HG02870 (cell line): Measurements from ENCODE around the gene FAM181B.
A peak's percentile ranks its signal among the peaks of the same experiment; 100 is the strongest.

Experiments used
- ATAC-seq: cut with Tn5 transposase; IDR thresholded peaks from one replicate; pipeline ENCODE4 v1.9.1; 2021; ENCODE audit warnings: mild to moderate bottlenecking, moderate library complexity; ENCODE audit not compliant: unreplicated experiment

The FAM181B gene, protein sequence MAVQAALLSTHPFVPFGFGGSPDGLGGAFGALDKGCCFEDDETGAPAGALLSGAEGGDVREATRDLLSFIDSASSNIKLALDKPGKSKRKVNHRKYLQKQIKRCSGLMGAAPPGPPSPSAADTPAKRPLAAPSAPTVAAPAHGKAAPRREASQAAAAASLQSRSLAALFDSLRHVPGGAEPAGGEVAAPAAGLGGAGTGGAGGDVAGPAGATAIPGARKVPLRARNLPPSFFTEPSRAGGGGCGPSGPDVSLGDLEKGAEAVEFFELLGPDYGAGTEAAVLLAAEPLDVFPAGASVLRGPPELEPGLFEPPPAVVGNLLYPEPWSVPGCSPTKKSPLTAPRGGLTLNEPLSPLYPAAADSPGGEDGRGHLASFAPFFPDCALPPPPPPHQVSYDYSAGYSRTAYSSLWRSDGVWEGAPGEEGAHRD

DNA sequence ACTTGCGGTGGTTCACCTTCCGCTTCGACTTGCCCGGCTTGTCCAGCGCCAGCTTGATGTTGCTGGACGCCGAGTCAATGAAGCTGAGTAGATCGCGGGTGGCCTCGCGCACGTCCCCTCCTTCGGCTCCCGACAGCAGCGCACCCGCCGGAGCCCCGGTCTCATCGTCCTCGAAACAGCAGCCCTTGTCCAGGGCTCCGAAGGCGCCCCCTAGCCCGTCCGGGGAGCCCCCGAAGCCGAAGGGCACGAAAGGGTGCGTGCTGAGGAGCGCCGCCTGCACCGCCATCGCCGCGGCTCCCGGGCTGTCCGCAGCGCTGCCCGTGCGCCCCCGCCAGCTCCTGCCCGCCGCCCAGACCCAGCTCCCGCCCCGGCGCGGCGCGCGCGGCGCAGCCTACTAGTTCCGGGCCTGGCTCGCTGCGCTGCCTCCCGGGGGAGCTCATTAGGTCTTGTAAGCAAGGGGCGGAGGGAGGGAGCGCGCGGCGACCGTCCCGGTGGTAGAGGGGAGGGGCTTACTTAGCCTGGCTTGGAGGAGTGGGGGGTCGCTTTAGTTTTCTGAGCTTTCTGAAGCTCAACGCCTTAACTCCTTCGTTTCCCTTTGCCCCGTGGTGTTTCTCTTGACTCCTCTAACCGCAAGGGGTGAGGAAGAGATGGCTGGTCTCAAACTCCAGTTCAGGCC is at the start of gene FAM181B:
Gene FAM181B (minus strand): TSS at position 421 of the 676 bp plus-strand sequence. CDS start 135 bp downstream, at position 286.
- ATAC-seq, result no peak

DNA sequence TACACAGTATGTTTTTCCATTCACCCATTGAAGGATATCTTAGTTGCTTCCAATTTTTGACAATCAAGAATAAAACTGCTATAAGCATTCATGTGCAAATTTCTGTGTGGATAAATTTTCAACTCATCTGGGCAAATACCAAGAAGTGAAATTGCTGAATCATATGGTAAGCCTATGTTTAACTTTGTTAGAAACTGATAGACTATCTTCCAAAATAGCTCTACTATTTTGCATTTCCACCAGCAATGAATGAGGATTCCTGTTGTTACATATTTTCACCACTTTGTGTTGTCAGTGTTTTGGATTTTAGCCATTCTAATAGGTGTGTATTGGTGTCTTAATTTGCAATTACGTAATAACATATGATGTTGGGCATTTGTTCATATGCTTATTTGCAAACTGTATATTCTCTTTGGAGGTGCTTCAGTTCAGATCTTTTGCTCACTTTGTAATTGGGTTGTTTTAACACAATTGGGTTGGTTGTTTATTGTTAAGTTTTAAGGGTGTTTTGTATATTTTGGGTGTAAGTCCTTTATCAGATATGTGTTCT is 49.2 kb upstream of the FAM181B start:
- ATAC-seq, result no peak

DNA sequence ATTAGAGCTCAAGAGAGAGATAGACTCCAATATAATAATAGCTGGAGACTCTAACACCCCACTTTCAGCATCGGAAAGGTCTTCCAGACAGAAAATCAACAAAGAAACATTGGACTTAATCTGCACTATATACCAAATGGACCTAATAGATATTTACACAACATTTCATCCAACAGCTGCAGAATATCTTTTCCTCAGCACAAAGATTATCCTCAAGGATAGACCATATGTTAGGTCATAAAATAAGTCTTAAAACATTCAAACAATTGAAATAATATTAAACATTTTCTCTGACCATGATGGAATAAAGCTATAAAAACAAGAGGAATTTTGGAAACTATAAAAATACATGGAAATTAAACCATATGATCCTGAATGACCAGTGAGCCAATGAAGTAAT is 45.1 kb upstream of the FAM181B start:
- no peak for ATAC-seq

DNA sequence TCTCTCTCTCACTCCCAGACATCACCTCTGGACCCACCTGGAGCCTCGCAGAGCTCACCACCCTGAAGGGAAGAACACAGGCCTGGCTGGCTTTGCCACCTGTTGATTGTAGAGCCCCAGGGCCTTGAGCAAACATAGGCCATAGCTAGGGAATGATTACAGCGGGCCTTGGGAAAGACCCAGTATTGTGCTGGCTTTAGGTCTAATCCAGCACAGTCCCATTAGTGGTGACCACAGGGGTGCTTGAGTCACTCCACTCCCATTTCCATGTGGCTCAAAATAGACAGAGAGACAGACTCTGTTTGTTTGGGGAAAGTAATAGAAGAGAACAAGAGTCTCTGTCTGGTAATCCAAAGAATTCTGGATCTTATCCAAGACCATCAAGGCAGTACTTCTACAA is 42.7 kb upstream of the FAM181B start:
- ATAC-seq, result no peak

DNA sequence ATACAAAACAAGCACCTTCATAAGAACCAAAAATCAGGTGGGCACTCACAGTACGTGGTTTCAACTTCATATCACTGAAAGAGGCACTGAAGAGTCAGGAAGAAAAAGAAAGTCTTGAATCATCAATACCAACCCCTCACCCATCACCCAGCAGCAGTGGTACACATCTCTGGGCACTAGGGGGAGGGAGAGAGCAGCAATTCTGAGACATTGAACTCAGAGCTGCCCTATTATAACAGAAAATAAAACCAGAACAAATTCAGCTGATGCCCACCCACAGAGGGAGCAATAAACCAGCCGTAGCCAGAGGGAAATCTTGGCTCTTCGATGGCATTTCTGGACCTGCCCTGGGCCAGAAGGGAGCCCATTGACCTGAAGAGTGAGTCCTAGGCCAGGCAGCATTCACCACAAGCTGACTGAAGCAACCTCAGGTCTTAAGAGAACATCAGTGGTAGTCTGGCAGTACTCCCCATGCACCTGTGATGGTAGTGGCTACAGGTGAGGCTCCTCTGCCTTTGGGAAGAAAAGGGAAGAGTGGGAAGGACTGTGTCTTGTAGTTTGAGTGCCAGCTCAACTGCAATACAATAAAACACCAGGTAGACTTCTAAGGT is 42.2 kb upstream of the FAM181B start:
- ATAC-seq, result peak; percentile 94

DNA sequence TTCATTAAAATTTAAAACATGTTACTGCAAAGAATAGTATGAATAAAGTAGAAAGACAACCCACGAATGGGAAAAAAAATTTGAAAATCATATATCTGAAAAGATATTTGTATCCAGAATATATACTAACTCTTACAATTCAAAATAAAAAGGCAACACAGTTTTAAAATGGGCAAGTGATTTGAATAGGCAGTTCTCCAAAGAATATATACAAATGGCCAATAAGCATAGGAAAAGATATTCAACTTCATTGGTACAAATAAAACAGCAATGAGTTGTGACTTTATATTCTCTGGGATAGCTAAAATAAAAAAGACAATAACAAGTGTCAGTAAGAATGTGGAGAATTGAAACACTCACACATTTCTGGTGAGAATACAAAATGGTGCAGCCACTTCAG is 41.6 kb upstream of the FAM181B start:
- ATAC-seq, result no peak

DNA sequence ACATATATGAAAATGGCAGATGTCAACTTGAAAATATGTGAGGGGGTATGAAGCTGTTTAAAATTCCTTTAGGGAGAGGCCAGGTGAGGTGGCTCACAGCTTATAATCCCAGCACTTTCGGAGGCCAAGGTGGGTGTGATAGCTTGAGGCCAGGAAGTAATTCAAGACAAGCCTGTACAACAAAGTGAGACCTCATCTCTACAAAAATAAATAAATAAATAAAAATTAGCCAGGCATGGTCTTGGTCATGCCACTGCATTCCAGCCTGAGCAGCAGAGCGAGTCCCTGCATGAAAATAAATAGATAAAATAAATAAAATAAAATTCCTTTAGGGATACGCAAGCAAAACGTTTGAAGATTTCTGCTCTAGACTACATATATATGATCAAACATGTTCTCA is 38.1 kb upstream of the FAM181B start:
- ATAC-seq, result no peak

DNA sequence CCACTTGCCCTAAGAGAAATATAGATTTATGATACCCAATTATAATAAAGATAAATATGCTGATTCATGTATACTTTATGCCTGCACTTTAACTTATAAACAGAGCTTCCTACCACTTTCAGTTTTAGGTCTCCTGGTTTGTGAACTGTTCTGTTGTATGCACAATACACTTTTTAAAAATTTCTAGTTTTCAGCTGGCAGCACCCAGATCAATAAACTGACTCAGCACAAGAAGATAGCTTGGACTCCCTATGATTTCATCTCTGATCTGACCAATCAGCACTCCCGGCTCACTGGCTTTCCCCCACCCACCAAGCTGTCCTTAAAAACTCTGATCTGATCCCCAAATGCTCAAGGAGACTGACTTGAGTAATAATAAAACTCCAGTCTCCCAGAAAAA is 33.5 kb upstream of the FAM181B start:
- no peak for ATAC-seq

DNA sequence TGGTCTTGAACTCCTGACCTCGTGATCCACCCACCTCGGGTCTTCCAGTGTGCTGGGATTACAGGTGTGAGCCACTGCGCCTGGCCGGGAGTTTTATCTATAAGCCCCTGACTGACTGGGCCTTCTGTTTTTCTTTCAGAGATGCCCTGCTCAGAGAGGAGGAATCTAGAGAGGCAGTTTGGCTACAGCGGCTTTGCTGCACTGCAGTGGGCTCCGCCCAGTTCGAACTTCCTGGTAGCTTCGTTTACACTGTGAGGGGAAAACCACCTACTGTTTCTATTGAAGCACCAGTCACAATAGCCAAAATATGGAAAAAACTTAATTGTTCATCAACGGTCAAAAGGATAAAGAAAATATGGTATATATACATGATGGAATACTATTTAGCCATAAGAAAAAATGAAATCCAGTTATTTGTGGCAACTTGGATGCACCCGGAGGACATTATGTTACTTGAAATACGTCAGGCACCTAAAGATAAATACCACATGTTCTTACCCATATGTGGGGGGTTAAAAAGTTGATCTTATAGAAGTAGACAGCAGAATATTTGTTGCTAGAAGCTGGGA is 31.9 kb upstream of the FAM181B start:
- ATAC-seq, result no peak

DNA sequence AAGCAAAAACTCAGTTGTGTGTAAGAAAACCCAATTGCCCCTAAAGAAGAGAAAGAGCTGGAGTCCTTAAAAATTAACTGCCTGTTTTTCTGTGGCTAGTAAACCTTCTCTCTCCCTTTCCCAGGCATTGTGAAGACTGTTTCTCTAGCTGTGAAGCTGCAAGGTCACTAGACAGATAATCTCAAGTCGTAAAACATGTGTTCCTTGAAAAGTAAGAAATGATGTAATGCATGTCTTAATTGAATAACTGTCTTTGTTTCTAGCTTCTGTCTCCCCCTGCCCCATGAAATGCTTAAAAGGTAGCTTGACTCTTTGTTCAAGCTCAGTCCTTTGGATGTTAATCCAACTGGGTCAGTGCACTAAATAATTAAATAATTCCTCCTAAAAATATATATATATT is 29.5 kb upstream of the FAM181B start:
- ATAC-seq, result no peak

DNA sequence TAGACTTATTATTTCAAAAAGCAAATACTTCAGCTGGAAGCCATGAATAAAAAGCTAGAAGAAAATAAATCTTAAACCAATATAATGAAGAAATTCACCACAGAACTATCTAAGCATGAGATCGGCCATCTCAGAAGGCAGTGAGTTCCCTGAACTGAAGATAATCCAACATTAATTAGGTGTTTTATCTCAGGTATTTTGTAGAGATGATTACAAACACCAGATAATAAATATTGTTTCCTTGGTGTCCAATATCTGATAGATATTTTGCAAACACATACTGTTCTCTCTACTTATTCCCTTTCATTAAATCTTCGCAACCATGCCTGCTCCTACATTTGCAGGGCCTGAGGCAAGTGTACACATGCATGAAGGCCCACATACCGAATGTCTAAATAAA is 26.0 kb upstream of the FAM181B start:
- no peak for ATAC-seq

DNA sequence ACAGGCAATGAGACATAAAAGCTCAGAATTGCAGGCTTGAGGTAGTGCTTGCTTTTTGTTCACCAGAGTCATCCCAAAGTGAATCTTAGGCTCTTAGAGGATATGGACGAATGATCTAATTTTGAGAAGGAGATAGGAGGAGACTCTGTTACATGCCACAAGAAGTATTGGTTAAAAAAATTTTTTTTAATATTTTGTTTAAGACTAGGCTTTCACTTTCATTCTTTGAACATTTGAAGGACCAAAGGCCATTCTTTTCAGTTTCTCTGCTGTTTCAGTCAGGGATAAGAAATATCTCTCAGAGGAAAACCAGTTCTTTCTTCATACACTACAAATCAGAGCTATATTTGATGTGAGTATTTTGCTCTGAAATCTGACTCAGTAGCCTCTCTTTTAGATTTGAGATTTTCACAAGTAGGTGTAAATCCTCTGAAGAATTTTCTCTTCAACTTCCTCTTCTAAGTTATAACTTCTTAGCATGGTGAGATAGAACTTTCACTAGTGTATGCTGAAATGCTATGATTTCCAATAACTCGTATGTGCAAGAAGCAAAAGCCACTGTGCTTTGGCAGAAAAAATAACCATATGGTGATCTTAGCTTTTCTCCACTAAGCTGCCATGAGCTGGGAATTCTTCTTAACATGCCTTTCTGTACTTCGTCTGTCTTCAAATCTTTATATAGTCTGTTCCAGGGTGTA is 24.1 kb upstream of the FAM181B start:
- ATAC-seq, result peak; percentile 40

DNA sequence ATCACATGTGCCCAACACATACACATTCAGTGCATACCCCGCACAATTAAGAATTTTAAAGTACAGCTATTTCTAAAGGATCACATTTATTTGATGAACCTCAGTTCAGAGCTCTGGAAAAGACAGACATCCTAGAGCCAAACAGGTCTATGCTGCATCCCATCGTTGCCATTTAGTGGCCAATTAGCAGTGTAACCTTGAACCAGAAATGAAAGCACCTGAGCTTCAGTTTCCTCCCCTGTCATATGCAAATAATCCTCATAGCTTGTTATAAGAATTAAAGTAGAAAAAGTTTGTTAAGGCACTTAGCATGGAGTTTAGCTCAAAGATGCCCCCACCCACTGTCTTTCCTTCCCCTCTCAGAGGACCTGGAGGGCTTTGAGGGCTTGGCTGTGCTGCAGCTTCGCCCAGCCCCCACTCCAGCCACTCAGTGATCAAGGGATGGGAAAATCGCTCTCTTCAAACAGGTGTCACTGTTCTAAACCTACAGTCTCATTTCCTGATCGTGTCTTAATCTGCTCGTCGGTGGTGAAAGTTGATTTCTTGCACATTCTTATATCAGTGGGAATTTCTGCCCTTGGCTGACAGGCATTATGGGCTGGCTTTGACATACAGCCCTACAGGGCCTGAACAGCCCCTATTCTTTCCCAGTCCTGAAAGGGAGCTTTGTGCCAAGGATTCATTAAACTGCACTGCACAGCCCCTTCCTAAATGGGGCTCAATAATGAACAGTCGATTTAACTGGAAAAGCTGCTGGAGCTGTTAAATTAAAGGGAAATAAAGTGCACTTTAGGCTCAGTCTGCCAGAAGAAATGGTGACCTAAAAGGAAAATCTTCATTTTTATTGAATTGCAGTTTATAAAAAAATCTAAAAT is 23.3 kb upstream of the FAM181B start:
- ATAC-seq, result no peak

DNA sequence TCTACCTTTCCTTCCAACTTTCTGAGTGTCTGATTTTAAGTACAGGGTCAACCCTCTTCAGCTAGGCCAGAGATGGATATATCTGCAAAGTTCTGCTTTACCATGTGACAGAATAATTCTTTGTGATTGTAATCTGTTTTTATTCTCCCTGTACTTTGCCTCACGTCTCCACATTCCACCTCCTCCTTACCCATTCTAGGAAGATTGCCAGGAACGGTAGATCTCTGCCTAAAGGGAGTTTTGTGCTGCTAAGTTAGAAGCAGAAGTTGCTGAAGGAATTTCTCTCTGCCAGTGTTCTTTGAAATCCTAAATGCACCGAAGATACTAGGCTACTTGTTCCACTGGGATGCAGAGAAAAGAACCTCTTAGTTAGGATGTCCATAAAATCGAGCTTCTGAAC is 20.7 kb upstream of the FAM181B start:
- ATAC-seq, result no peak

DNA sequence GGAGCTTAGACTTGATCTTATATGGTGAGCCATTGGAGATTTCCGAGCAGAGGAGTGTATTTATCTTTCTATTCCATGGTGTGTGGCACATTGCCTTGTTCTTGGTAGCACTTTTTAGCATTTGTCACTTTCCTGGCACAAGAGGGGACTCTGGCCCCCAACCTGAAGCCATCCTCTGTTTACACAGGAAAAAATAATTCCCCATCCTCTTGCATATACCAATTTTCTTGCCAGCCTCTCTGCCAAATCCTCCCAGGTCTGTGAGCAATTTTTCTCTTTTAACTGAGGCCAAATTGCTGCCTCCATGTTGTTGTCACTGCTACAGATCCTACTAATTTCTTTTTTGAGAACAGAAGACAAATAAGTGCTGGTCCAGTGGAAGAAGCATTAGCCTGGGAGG is 20.3 kb upstream of the FAM181B start:
- ATAC-seq, result no peak

DNA sequence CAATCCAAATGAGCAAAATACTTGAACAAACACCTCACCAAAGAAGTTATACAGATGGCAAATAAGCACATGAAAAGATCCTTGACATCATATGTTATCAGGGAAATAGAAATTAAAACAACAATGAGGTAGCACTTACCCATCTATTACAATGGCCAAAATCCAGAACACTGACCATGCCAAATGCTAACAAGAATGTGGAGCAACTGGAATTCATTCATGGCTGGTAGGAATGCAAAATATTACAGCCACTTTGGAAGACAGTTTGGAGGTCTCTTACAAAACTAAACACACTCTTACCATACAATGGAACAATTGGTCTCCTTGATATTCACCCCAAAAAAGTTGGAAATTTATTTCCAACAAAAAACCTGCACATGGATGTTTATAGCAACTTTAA is 19.1 kb upstream of the FAM181B start:
- ATAC-seq, result no peak

DNA sequence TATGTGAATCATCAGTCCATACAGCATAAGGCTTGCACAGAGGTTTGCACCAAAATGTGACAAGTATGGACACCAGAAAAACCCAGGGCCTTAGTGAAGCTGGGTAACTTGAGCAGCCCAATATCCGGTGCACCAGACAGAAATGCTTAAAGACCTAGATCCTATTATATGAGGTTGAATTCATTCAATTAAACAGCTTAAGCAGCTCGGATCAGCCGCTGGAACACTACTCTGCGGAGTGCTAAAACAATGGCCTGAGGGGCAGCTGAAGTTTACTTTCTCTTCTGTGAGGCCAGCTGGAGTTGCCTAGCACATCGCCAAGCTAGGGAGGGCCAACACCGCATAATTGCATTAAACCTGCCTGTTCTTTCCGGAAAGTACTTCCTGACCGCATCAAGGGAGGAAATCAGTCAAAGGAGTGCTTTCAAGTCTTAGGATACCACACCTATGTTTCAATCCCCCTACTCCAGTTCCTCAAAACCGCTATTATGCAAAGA is 17.0 kb upstream of the FAM181B start:
- ATAC-seq, result peak; percentile 80

DNA sequence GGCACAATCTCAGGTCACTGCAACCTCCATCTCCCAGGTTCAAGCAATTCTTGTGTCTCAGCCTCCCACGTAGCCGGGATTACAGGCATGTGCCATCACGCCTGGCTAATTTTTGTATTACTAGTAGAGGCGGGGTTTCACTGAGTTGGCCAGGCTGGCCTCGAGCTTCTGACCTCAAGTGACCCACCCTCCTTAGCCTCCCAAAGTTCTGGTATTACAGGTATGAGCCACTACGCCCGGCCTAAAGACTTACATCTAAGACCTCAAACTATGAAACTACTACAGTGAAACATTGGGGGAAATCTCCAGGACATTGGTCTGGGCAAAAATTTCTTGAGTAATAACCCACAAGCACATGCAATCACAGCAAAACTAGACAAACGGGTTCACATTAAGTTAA is 13.8 kb upstream of the FAM181B start:
- no peak for ATAC-seq

DNA sequence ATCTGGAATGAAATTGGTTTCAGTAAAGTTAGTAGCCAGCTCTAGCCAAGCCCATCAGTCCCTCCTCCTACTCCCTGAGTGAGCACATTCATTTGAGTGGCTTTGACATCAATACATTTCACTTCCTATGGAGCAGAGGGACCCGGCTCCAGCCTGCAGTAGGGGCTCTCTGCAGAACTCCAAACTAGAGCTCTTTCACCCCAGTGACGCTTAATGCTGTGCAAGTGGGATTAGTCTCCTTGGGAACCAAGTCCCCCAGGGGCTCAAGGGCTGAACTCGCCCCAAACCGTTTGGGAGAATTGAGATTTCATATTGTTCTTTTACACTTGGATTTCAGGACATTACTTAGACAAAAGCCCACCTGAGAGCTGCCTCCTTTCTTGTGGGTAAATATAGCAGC is 4.4 kb upstream of the FAM181B start:
- no peak for ATAC-seq

DNA sequence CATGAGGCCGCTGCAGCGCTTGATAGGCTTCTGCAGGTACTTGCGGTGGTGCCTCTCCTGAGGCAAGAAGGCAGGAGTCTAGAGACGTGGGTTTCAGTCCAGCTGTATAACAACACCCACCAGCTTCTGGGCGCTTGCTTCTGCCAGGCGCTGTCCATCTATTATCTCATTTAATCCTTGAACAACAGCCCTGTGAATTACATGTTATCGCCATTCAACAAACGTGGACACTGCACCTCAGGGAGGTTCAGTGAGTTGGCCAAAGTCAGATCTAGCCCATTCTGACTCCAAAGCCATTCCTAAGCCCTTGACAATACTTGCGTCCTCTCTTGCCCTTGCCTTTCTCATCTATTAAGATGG is 436 bp upstream of the FAM181B start:
- no peak for ATAC-seq
